Measurements from ENCODE around the gene UBASH3B.

Gene UBASH3B

GRCh38 chr11:122836916-122837315 is 181.4 kb downstream of the UBASH3B start:
- Histone ChIP-seq H3K27me3 (peaks cover 9% of the 10 kb centered on the region; the same call in 1 of the 2 replicates), H3K9me3 (no peaks in the 10 kb centered on the region; the same call in 1 of the 2 replicates), H3K4me1 (no peaks in the 10 kb centered on the region), H3K36me3 (no peaks in the 10 kb centered on the region), H3K4me3 (ENCODE audit: low read depth, low read length) (no peak overlapping the region)
- DNase-seq, result no peak
- TF ChIP-seq, protein P1, sequence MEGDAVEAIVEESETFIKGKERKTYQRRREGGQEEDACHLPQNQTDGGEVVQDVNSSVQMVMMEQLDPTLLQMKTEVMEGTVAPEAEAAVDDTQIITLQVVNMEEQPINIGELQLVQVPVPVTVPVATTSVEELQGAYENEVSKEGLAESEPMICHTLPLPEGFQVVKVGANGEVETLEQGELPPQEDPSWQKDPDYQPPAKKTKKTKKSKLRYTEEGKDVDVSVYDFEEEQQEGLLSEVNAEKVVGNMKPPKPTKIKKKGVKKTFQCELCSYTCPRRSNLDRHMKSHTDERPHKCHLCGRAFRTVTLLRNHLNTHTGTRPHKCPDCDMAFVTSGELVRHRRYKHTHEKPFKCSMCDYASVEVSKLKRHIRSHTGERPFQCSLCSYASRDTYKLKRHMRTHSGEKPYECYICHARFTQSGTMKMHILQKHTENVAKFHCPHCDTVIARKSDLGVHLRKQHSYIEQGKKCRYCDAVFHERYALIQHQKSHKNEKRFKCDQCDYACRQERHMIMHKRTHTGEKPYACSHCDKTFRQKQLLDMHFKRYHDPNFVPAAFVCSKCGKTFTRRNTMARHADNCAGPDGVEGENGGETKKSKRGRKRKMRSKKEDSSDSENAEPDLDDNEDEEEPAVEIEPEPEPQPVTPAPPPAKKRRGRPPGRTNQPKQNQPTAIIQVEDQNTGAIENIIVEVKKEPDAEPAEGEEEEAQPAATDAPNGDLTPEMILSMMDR (IDR thresholded peaks at IDR 0.05; ENCODE audit: low read depth, low read length), result no peak

DNA sequence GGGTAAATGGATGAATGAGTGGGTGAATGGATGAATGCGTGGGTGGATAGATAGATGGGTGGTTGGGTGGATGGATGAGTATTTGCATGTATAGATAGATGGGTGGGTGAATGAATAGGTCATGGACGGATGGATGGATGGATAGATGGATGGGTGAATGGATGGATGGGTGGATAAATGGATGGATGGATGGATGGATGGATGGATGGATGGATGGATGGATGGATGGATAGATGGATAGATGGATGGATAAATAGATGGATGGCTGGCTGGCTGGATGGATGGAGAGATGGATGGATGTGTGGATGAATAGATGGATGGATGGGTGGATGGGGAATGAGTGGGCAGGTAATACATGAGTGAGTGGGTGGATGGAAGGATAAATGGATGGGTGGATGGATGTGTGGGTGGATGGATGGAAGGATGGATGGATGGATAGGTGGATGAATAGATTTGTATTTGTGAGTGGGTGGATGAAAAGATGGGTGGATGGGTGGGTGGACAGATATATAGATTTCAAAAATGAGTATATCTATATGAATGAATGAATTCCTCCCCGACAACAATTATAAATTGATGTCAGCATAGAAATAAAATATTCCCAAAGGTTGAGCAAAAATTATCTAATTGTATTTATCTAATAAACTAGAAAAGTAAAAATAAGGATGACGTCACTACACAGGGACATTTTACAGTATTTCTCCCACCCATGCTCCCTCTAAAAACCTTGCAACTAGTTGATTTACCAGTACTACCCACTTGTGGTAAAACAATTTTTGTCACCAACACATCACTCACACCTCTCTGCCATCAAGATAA is 182.2 kb downstream of the UBASH3B start:
- TF ChIP-seq, protein P1 (IDR thresholded peaks at IDR 0.05; ENCODE audit: low read depth, low read length), result no peak
- Histone ChIP-seq H3K9me3 (no peaks in the 10 kb centered on the region; the same call in 1 of the 2 replicates), H3K36me3 (no peaks in the 10 kb centered on the region), H3K27me3 (peaks cover 9% of the 10 kb centered on the region; the same call in 1 of the 2 replicates), H3K4me3 (ENCODE audit: low read depth, low read length) (no peak overlapping the region), H3K4me1 (no peaks in the 10 kb centered on the region)
- DNase-seq, result no peak

- TF ChIP-seq, protein P1 (IDR thresholded peaks at IDR 0.05; ENCODE audit: low read depth, low read length), result no peak
- Histone ChIP-seq H3K27me3 (peaks cover 15% of the 10 kb centered on the region), H3K4me1 (no peaks in the 10 kb centered on the region), H3K9me3 (no peaks in the 10 kb centered on the region), H3K4me3 (ENCODE audit: low read depth, low read length) (no peak overlapping the region), H3K36me3 (no peaks in the 10 kb centered on the region)
- no peak for DNase-seq
Observed at GRCh38 chr11:122843281-122844141, 188.0 kb downstream of the UBASH3B start.

GRCh38 chr11:122847466-122847865 is 191.9 kb downstream of the UBASH3B start:
- no peak for DNase-seq
- H3K4me3 ChIP-seq (ENCODE audit: low read depth, low read length), result no peak overlapping the region
- no peaks in the 10 kb centered on the region for H3K36me3 ChIP-seq
- H3K27me3 ChIP-seq, result peaks cover 13% of the 10 kb centered on the region
- TF ChIP-seq, protein P1 (IDR thresholded peaks at IDR 0.05; ENCODE audit: low read depth, low read length), result no peak
- H3K9me3 ChIP-seq, result no peaks in the 10 kb centered on the region
- H3K4me1 ChIP-seq, result no peaks in the 10 kb centered on the region

GRCh38 chr11:122848186-122848585 is 192.7 kb downstream of the UBASH3B start:
- Histone ChIP-seq H3K4me3 (ENCODE audit: low read depth, low read length) (no peak overlapping the region), H3K4me1 (no peaks in the 10 kb centered on the region), H3K27me3 (peaks cover 10% of the 10 kb centered on the region), H3K36me3 (no peaks in the 10 kb centered on the region), H3K9me3 (no peaks in the 10 kb centered on the region)
- TF ChIP-seq, protein P1 (IDR thresholded peaks at IDR 0.05; ENCODE audit: low read depth, low read length), result no peak
- DNase-seq, result no peak

Data from BE2C (cell line).